GM18519 (cell line): ENCODE measurements around the gene PDZD8.

ENCODE experiments used
- ATAC-seq: cut with Tn5 transposase; IDR thresholded peaks from one replicate; pipeline ENCODE4 v1.9.1; 2021; ENCODE audit warnings: mild to moderate bottlenecking, moderate library complexity; ENCODE audit not compliant: unreplicated experiment, low FRiP score

The PDZD8 gene

GRCh38 chr10:117352724-117353123, 22.5 kb downstream of the PDZD8 start:
- no peak for ATAC-seq

DNA sequence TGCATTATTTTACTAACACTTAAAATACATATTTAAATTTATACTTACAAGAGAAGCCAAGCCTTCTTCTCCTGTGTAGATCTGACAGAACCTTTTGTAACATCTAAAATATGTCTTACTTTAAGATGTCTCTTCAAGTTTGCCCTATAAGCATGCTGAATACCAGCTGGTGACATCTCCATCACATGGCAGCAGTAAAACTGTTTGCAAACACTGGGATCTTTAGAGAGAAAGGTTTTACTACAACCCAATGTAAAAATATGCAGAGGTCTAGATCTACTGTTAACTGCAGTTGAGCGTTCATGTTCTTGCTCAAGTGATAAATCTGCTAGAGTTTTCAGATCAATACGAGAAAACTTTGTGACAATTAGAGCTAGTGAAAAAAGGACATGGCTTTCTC, 23.2 kb downstream of the PDZD8 start:
- no peak for ATAC-seq

DNA sequence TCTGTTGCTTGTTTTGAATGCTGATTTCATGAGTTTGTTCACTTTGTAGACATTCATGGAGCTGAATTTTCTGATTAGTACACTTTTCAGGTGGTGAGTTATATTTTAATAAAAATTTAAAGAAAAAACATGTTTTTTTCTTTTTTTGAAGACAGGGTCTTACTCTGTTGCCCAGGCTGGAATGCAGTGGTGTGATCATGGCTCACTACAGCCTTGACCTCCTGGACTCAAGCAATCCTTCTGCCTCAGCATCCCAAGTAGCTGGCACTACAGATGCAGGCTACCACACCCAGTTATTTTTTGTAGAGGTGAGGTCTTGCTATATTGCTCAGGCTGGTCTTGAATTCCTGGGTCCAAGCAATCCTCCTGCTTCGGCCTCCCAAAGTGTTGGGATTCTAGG, 23.7 kb downstream of the PDZD8 start:
- no peak for ATAC-seq

DNA sequence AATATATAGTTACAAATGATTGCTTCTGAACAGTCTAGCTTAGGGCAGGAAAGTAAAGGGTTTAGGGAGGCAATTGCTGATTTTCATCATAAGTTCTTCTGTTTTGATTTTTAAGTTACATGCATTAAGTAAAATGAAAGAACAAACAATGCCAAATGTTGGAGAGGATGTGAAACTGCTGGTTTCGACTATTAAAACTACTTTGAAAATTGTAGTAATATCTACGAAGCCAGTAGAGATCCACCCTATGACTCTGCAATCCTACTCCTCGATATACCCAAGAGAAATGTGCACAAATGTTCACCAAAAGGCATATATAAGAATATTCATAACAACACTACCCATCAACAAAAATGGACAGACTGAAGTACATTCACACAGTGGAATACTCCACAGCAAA, 24.3 kb downstream of the PDZD8 start:
- peak; percentile 82 for ATAC-seq

GRCh38 chr10:117348236-117348635, 27.0 kb downstream of the PDZD8 start:
- ATAC-seq, result no peak

- ATAC-seq, result no peak
Measured at GRCh38 chr10:117346574-117346973, 28.7 kb downstream of the PDZD8 start.

DNA sequence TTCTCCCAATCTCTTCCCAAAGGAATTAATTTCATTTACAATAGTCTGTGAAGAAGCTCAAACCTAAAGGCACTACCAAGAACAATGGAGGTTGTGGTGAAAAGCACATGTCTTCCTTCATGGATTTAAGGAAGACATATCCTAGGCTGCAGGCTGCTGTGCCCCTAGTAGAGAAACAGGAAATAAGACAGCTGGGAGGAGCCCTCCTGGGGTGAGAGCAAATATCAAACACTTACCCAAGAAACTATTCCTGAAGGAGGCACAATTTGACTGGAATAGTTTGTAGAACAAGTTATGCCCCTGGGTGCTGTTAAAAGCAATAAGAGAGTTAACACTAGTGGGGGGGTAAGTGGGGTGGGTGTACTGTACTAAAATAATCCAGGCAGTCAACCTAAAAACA, 30.1 kb downstream of the PDZD8 start:
- ATAC-seq, result no peak

- no peak for ATAC-seq
Measured at GRCh38 chr10:117342641-117343040, 32.6 kb downstream of the PDZD8 start.

DNA sequence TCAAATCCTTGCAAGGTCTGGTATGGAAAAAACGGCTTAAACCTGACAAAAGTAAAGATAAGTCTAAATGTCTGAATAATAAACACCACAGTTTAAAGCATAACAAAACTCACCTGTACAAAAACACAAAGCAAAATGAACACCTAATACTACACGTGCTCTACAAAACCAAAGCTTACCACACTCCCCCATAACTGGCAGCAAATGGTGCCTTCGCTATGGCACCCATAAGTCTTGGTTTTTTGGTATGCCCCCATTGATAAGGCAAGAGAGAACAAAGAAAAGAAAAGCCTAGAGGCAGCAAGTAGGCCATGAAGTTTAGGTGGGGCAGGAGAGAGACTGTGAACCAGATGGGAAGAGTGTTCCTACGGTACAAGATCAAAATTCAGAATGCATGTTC, 34.2 kb downstream of the PDZD8 start:
- no peak for ATAC-seq

- no peak for ATAC-seq
Measured at GRCh38 chr10:117339979-117340378, 35.3 kb downstream of the PDZD8 start.

GRCh38 chr10:117339578-117339977, 35.7 kb downstream of the PDZD8 start:
- no peak for ATAC-seq

GRCh38 chr10:117334926-117335325, 40.3 kb downstream of the PDZD8 start:
- no peak for ATAC-seq

DNA sequence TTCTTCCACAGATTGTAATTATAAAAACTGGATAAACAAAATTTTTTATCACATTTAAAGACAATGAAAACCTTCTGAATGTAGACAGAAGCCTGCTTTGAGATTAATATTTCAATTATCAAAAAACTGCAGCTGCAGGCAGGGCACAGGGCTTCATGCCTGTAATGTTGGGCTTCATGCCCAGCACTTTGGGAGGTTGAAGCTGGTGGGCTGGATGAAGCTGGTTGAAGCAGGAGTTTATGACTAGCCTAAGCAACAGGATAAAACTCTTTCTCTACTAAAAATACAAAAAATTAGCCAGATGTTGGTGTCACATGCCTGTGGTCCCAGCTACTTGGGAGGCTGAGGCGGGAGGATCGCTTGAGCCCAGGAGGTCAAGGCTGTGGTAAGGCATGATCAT, 41.2 kb downstream of the PDZD8 start:
- no peak for ATAC-seq

DNA sequence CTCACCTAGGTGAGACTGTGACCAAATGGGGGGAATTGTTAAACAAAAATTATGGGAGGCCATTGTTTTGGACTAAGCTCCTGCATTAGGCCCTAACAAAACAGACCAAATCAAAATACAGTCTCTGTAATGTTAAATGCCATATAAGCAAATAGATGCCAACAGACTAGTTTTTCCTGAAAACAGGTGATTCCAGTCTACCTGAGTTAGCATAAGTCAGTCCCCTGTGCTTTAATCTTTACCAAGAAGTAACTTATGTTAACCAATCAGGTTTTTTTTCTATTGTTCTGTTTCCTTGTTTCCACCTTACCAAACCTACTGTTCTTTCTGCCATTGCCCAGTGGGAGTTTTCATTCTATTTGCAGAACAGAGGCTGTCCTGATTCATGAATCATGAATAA, 48.0 kb downstream of the PDZD8 start:
- no peak for ATAC-seq

DNA sequence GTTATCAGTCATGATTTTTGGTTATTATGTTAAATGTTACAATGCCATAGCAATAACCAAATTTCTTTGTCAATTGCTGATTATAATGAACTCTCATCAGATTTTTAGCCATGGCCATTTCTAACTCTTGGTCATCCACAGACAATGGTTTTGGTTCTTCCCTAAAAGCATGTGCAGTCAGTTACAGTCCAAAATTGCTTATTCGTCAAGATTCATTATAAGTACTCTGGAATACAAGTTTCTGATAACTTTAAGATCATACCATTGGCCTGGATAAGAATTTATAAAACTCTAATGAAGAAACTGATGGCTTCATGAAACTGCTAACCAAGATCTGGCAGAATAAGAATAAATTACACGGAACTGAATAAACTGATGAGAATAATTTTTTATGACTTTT, 50.9 kb downstream of the PDZD8 start:
- no peak for ATAC-seq

- ATAC-seq, result no peak
Measured at GRCh38 chr10:117322260-117322659, 53.0 kb downstream of the PDZD8 start.

- no peak for ATAC-seq
Measured at GRCh38 chr10:117320050-117320665, 55.1 kb downstream of the PDZD8 start.

DNA sequence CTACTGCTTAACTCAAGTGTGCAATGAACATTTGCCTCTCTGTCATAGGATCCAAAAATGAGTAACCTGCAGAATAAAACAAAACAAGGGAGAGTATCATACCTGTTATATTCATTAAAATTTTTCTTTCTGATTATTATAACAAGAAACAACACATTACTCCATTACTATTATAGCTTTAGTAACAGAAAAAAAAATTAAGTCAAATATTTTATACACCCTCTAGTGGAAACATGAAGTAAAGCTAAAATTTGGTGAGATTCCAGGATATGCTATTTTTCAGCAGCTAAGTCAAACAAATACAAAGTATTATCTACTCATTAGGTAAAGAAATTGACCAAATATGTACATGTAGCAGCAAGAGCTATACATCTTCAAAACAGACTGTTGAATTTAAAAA, 56.3 kb downstream of the PDZD8 start:
- ATAC-seq, result no peak

DNA sequence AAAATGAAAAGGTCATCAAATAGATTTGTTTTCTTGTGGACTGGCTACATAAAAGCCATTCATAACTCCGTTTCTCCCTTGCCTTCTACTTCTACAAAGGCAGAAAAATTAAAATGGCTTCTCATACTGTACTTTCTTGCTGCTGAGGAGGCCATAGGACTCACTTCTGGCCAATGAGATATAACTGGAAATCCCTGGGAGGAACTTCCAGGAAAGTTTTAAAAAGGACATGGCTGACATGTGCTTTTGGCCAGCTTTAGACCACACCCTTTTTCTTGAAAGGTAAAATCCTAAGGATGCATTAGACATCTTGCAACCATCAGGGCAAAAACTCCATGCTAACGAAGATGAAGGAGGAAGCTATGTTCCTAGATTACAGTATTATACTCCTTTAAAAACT, 58.5 kb downstream of the PDZD8 start:
- no peak for ATAC-seq

- no peak for ATAC-seq
Measured at GRCh38 chr10:117313641-117314040, 61.6 kb downstream of the PDZD8 start.

GRCh38 chr10:117312430-117312829, 62.8 kb downstream of the PDZD8 start:
- no peak for ATAC-seq

GRCh38 chr10:117311261-117311660, 64.0 kb downstream of the PDZD8 start:
- ATAC-seq, result no peak

- ATAC-seq, result no peak
Measured at GRCh38 chr10:117306674-117307073, 68.6 kb downstream of the PDZD8 start.
